Suprapubic skin (tissue), 4 donors: Measurements from ENCODE around the gene VWA3B.

Experiments used
- EP300 ChIP-seq: sonication (generic); formaldehyde crosslinking; IDR thresholded peaks from one replicate; pipeline ENCODE4 v1.6.1; 2017; ENCODE audit warnings: antibody characterized with exemption
- POLR2A ChIP-seq, 2 donors: fragments of 450-650 bp; IDR thresholded peaks; one replicate each; pipeline ENCODE4 v1.6.1; 2017; ENCODE audit warnings: antibody characterized with exemption in 2 of 2, mild to moderate bottlenecking in 2 of 2, moderate library complexity in 2 of 2
- POLR2AphosphoS5 ChIP-seq, 3 donors: sonication (generic); formaldehyde crosslinking; IDR thresholded peaks; one replicate each; pipeline ENCODE4 v1.6.1; 2017; ENCODE audit warnings: antibody characterized with exemption in 3 of 3
- TF ChIP-seq, protein P1 (sequence below), 2 donors: fragments of 200-600 bp in 1 of 2; fragments of 450-650 bp in 1 of 2; sonication (generic) in 1 of 2; IDR thresholded peaks; one replicate each; pipeline ENCODE4 v1.5.1; 2016 to 2019; ENCODE audit warnings: antibody characterized with exemption in 2 of 2, mild to moderate bottlenecking in 1 of 2, moderate library complexity in 1 of 2

DNA sequence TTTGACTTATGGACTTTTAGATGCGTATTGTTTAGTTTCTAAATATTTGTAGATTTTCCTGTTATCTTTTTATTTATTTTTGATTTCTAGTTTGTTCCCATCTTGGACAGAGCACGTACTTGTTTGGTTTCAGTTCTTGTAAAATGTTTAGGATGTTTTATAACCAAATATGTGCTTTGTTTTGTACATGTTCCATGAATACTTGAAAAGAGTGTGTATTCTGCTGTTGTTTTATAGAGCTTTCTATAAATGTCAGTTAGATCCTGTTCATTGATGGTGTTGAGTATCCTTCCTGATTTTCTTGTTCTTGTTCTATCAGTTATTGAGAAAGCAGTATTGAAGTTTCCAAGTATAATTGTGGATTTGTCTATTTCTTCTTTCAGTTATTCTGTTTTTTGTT lies 21.1 kb downstream of the VWA3B start:
- TF ChIP-seq POLR2A (IDR thresholded peaks at IDR 0.05) = no peak
- no peak for TF ChIP-seq EP300
- no peak for TF ChIP-seq POLR2AphosphoS5 (IDR thresholded peaks at IDR 0.05)
- TF ChIP-seq, protein P1, sequence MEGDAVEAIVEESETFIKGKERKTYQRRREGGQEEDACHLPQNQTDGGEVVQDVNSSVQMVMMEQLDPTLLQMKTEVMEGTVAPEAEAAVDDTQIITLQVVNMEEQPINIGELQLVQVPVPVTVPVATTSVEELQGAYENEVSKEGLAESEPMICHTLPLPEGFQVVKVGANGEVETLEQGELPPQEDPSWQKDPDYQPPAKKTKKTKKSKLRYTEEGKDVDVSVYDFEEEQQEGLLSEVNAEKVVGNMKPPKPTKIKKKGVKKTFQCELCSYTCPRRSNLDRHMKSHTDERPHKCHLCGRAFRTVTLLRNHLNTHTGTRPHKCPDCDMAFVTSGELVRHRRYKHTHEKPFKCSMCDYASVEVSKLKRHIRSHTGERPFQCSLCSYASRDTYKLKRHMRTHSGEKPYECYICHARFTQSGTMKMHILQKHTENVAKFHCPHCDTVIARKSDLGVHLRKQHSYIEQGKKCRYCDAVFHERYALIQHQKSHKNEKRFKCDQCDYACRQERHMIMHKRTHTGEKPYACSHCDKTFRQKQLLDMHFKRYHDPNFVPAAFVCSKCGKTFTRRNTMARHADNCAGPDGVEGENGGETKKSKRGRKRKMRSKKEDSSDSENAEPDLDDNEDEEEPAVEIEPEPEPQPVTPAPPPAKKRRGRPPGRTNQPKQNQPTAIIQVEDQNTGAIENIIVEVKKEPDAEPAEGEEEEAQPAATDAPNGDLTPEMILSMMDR (IDR thresholded peaks at IDR 0.05) = no peak
